ENCODE results near the gene SECTM1. TPM values are rescaled to one million over a fixed set of nuclear protein-coding genes. Genes with fewer than 3 reads are reported as not detected.
"Not testable (repeated sequence)": the region's sequence is repeated elsewhere in the genome, so short reads cannot be mapped to it uniquely, and the experiment has no call there.

The SECTM1 gene
- total RNA-seq, 2 donors from 2014 or later = not detected

DNA sequence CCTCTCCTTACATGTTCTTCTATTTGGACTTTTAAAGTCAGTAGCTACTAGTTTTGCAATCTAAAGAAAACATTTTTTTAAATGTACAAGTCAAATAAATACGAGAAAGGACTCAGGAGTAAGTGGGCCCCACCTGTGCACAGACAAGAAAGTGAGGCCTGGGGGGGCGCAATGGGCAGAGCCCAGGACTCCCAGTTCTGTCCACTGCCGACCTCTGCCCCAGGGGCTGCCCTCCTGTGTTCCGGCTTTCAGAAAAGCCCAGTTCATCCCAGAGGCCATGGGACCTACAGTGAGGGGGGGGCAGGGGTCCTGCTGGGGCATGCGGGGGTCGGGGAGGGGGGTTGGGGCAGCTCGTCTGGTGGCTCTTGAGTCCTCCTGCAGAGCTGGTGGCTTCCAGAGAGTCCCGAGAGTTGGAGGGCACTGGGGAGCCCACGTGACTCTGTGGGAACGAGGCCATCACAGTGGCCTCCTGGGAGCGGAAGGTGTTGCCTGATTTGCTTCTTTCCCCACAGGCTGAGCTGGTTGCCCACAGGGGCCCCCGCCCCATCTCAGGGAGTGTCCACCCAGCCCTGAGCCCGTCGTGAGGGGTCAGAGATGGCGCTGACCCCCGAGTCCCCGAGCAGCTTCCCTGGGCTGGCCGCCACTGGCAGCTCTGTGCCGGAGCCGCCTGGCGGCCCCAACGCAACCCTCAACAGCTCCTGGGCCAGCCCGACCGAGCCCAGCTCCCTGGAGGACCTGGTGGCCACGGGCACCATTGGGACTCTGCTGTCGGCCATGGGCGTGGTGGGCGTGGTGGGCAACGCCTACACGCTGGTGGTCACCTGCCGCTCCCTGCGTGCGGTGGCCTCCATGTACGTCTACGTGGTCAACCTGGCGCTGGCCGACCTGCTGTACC, 40.4 kb upstream of the SECTM1 start:
- Mint-ChIP-seq H3K4me1 (no peaks in the 10 kb centered on the region), H3K27ac (no peak overlapping the region), H3K4me3 (no peak overlapping the region), H3K27me3 (ENCODE audit: insufficient read depth) (peaks cover 49% of the 10 kb centered on the region), H3K36me3 (ENCODE audit: low read depth) (no peaks in the 10 kb centered on the region), H3K9me3 (no peaks in the 10 kb centered on the region)
- Histone ChIP-seq H3K36me3 (ENCODE audit: control insufficient read depth, insufficient read depth, low read length) (no peaks in the 10 kb centered on the region), H3K4me3 (ENCODE audit: low read length) (no peak overlapping the region), H3K27me3 (ENCODE audit: control insufficient read depth, insufficient read depth, low read length, poor library complexity, severe bottlenecking) (peaks cover 28% of the 10 kb centered on the region), H3K27ac (ENCODE audit: low read depth, low read length) (no peak overlapping the region), H3K4me1 (ENCODE audit: control insufficient read depth, insufficient read depth, low read length) (no peaks in the 10 kb centered on the region), H3K9ac (ENCODE audit: extremely low read depth, low read length, poor library complexity, severe bottlenecking) (no peak overlapping the region), H3K9me3 (ENCODE audit: control insufficient read depth, low read length) (no peaks in the 10 kb centered on the region)
- TF ChIP-seq, protein P1, sequence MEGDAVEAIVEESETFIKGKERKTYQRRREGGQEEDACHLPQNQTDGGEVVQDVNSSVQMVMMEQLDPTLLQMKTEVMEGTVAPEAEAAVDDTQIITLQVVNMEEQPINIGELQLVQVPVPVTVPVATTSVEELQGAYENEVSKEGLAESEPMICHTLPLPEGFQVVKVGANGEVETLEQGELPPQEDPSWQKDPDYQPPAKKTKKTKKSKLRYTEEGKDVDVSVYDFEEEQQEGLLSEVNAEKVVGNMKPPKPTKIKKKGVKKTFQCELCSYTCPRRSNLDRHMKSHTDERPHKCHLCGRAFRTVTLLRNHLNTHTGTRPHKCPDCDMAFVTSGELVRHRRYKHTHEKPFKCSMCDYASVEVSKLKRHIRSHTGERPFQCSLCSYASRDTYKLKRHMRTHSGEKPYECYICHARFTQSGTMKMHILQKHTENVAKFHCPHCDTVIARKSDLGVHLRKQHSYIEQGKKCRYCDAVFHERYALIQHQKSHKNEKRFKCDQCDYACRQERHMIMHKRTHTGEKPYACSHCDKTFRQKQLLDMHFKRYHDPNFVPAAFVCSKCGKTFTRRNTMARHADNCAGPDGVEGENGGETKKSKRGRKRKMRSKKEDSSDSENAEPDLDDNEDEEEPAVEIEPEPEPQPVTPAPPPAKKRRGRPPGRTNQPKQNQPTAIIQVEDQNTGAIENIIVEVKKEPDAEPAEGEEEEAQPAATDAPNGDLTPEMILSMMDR (conservative IDR thresholded peaks at IDR 0.05) = no peak
- DNase-seq = no peak
- WGBS, 2 experiments (ENCODE audit: insufficient coverage in 1 of 2, insufficient read length in 1 of 2) = 93 to 96% methylated on average over 31 to 37 of the region's 37 CpGs

GRCh38 chr17:82373072-82373452, 39.5 kb upstream of the SECTM1 start:
- not testable (repeated sequence) for H3K4me1 ChIP-seq (ENCODE audit: control insufficient read depth, insufficient read depth, low read length); H3K36me3 ChIP-seq (ENCODE audit: control insufficient read depth, insufficient read depth, low read length); DNase-seq; H3K27ac Mint-ChIP-seq; H3K27ac ChIP-seq (ENCODE audit: low read depth, low read length); H3K4me3 Mint-ChIP-seq; H3K9me3 ChIP-seq (ENCODE audit: control insufficient read depth, low read length); H3K4me3 ChIP-seq (ENCODE audit: low read length); H3K9me3 Mint-ChIP-seq; H3K36me3 Mint-ChIP-seq (ENCODE audit: low read depth); H3K4me1 Mint-ChIP-seq; H3K9ac ChIP-seq (ENCODE audit: extremely low read depth, low read length, poor library complexity, severe bottlenecking)
- 91 to 95% methylated on average over 10 of the region's 10 CpGs for WGBS, 2 experiments (ENCODE audit: insufficient coverage in 1 of 2, insufficient read length in 1 of 2)
- H3K27me3 ChIP-seq (ENCODE audit: control insufficient read depth, insufficient read depth, low read length, poor library complexity, severe bottlenecking) = peaks cover 28% of the 10 kb centered on the region
- peaks cover 48% of the 10 kb centered on the region for H3K27me3 Mint-ChIP-seq (ENCODE audit: insufficient read depth)

GRCh38 chr17:82372249-82373071, 38.9 kb upstream of the SECTM1 start:
- Histone ChIP-seq H3K27ac (ENCODE audit: low read depth, low read length) (no peak overlapping the region), H3K4me1 (ENCODE audit: control insufficient read depth, insufficient read depth, low read length) (no peaks in the 10 kb centered on the region), H3K27me3 (ENCODE audit: control insufficient read depth, insufficient read depth, low read length, poor library complexity, severe bottlenecking) (peaks cover 28% of the 10 kb centered on the region), H3K9me3 (ENCODE audit: control insufficient read depth, low read length) (no peaks in the 10 kb centered on the region), H3K9ac (ENCODE audit: extremely low read depth, low read length, poor library complexity, severe bottlenecking) (no peak overlapping the region), H3K4me3 (ENCODE audit: low read length) (no peak overlapping the region), H3K36me3 (ENCODE audit: control insufficient read depth, insufficient read depth, low read length) (no peaks in the 10 kb centered on the region)
- H3K27ac Mint-ChIP-seq = no peak overlapping the region
- peaks cover 48% of the 10 kb centered on the region for H3K27me3 Mint-ChIP-seq (ENCODE audit: insufficient read depth)
- 77 to 84% methylated on average over 27 to 41 of the region's 41 CpGs for WGBS, 2 experiments (ENCODE audit: insufficient coverage in 1 of 2, insufficient read length in 1 of 2)
- no peaks in the 10 kb centered on the region for H3K36me3 Mint-ChIP-seq (ENCODE audit: low read depth)
- no peaks in the 10 kb centered on the region for H3K9me3 Mint-ChIP-seq
- peak overlapping the region; percentile 47 for H3K4me3 Mint-ChIP-seq
- DNase-seq = peak; percentile 70
- peaks cover 2% of the 10 kb centered on the region for H3K4me1 Mint-ChIP-seq
- TF ChIP-seq, protein P1 (conservative IDR thresholded peaks at IDR 0.05) = no peak
